ENCODE results near the gene BARX2.

The BARX2 gene

DNA sequence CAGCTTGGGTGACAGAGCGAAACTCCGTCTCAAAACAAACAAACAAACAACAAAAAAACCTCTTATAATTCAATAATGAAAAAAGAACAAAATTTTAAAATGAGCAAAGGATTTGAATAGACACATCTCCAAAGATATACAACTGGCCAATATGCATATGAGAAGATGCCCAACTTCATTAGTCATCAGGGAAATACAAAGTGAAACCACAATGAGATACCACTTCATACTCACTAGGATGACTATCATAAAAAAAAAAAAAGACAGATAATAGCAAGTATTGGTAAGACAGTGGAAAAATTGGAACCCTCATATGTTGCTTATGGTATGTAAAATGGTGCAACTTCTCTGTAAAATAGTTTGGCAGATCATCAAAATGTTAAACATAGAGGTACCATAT is 28.7 kb upstream of the BARX2 start:
- no peaks in the 10 kb centered on the region for H3K4me1 ChIP-seq (ENCODE audit: insufficient read depth, low read length)
- H3K79me2 ChIP-seq (ENCODE audit: insufficient read depth, low read length) = no peaks in the 10 kb centered on the region
- no peak overlapping the region for H3K4me3 ChIP-seq (ENCODE audit: low read depth in 1 of 2, low read length in 2 of 2)
- no peaks in the 10 kb centered on the region for H3K36me3 ChIP-seq (ENCODE audit: insufficient read depth, low read length)
- no peak overlapping the region for H3K9ac ChIP-seq (ENCODE audit: low read depth, low read length)
- no peaks in the 10 kb centered on the region for H3K9me3 ChIP-seq (ENCODE audit: insufficient read depth, low read length, severe bottlenecking)
- DNase-seq (no peak), ATAC-seq (ENCODE audit: insufficient read depth, low read depth) (no peak)
- H3K27me3 ChIP-seq (ENCODE audit: insufficient read depth, low read length, poor library complexity) = peaks cover 3% of the 10 kb centered on the region
- no peak overlapping the region for H2AFZ ChIP-seq (ENCODE audit: low read depth, low read length)
- no peak overlapping the region for H3K4me2 ChIP-seq (ENCODE audit: insufficient read depth, low read length)
- TF ChIP-seq, protein P1, sequence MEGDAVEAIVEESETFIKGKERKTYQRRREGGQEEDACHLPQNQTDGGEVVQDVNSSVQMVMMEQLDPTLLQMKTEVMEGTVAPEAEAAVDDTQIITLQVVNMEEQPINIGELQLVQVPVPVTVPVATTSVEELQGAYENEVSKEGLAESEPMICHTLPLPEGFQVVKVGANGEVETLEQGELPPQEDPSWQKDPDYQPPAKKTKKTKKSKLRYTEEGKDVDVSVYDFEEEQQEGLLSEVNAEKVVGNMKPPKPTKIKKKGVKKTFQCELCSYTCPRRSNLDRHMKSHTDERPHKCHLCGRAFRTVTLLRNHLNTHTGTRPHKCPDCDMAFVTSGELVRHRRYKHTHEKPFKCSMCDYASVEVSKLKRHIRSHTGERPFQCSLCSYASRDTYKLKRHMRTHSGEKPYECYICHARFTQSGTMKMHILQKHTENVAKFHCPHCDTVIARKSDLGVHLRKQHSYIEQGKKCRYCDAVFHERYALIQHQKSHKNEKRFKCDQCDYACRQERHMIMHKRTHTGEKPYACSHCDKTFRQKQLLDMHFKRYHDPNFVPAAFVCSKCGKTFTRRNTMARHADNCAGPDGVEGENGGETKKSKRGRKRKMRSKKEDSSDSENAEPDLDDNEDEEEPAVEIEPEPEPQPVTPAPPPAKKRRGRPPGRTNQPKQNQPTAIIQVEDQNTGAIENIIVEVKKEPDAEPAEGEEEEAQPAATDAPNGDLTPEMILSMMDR (IDR thresholded peaks at IDR 0.05; ENCODE audit: borderline replicate concordance, extremely low read depth, low read length, poor library complexity, severe bottlenecking) = no peak
- no peak for TF ChIP-seq EZH2 (IDR thresholded peaks at IDR 0.05; ENCODE audit: borderline replicate concordance, low read depth, low read length, severe bottlenecking)
- H3K27ac ChIP-seq (ENCODE audit: low read length) = no peak overlapping the region
- no peaks in the 10 kb centered on the region for H4K20me1 ChIP-seq (ENCODE audit: insufficient read depth, low read length)

DNA sequence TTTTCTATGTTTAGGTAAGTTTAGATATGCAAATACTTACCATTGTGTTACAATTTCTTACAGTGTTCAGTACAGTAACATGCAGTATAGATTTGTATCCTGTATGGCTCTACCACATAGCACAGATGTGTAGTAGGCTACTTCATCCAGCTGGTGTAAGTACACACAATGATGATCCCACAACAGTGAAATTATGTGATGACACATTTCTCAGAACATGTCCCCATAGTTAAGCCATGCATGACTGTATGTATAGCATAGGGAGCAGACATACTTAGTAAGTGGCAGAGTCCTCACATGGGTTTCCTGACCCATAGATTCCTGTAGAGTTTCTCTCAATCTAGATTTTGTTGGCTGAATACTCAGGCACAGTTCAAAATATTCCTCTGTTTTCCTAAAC is 26.8 kb upstream of the BARX2 start:
- ATAC-seq (ENCODE audit: insufficient read depth, low read depth) (no peak), DNase-seq (no peak)
- Histone ChIP-seq H3K9me3 (ENCODE audit: insufficient read depth, low read length, severe bottlenecking) (no peaks in the 10 kb centered on the region), H4K20me1 (ENCODE audit: insufficient read depth, low read length) (no peaks in the 10 kb centered on the region), H3K27ac (ENCODE audit: low read length) (no peak overlapping the region), H3K27me3 (ENCODE audit: insufficient read depth, low read length, poor library complexity) (peaks cover 10% of the 10 kb centered on the region), H3K79me2 (ENCODE audit: insufficient read depth, low read length) (no peaks in the 10 kb centered on the region), H3K9ac (ENCODE audit: low read depth, low read length) (no peak overlapping the region), H3K4me2 (ENCODE audit: insufficient read depth, low read length) (no peak overlapping the region), H3K36me3 (ENCODE audit: insufficient read depth, low read length) (no peaks in the 10 kb centered on the region), H3K4me1 (ENCODE audit: insufficient read depth, low read length) (no peaks in the 10 kb centered on the region), H3K4me3 (ENCODE audit: low read depth in 1 of 2, low read length in 2 of 2) (no peak overlapping the region), H2AFZ (ENCODE audit: low read depth, low read length) (no peak overlapping the region)
- TF ChIP-seq, protein P1 (IDR thresholded peaks at IDR 0.05; ENCODE audit: borderline replicate concordance, extremely low read depth, low read length, poor library complexity, severe bottlenecking) = no peak
- TF ChIP-seq EZH2 (IDR thresholded peaks at IDR 0.05; ENCODE audit: borderline replicate concordance, low read depth, low read length, severe bottlenecking) = no peak

DNA sequence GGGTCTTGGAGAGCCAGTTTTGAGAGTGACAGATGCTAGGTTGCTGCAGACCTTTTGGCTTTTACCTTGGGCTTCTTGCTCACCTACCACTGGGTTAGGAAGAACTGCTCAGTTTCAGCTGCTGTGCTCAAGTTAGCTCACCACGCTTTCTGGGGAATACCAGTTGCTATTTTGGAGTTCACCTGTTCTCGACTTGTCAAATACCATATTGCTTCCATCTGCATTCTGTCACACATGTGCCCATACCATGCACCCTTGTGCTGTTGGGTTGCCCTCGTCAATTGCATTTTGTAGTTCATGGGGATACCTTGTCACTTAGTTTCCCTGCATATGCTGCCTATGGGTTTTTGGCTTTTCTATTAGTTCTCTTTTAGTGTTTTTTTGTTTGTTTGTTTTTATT is 23.0 kb upstream of the BARX2 start:
- ATAC-seq (ENCODE audit: insufficient read depth, low read depth) (no peak), DNase-seq (no peak)
- Histone ChIP-seq H3K4me1 (ENCODE audit: insufficient read depth, low read length) (no peaks in the 10 kb centered on the region), H4K20me1 (ENCODE audit: insufficient read depth, low read length) (no peaks in the 10 kb centered on the region; the same call in 1 of the 2 replicates), H3K79me2 (ENCODE audit: insufficient read depth, low read length) (no peaks in the 10 kb centered on the region), H3K27ac (ENCODE audit: low read length) (no peak overlapping the region), H2AFZ (ENCODE audit: low read depth, low read length) (no peak overlapping the region), H3K4me3 (ENCODE audit: low read depth in 1 of 2, low read length in 2 of 2) (no peak overlapping the region), H3K27me3 (ENCODE audit: insufficient read depth, low read length, poor library complexity) (peaks cover 21% of the 10 kb centered on the region), H3K9me3 (ENCODE audit: insufficient read depth, low read length, severe bottlenecking) (no peaks in the 10 kb centered on the region), H3K36me3 (ENCODE audit: insufficient read depth, low read length) (no peaks in the 10 kb centered on the region), H3K9ac (ENCODE audit: low read depth, low read length) (no peak overlapping the region), H3K4me2 (ENCODE audit: insufficient read depth, low read length) (no peak overlapping the region)
- no peak for TF ChIP-seq EZH2 (IDR thresholded peaks at IDR 0.05; ENCODE audit: borderline replicate concordance, low read depth, low read length, severe bottlenecking)
- TF ChIP-seq, protein P1 (IDR thresholded peaks at IDR 0.05; ENCODE audit: borderline replicate concordance, extremely low read depth, low read length, poor library complexity, severe bottlenecking) = no peak

DNA sequence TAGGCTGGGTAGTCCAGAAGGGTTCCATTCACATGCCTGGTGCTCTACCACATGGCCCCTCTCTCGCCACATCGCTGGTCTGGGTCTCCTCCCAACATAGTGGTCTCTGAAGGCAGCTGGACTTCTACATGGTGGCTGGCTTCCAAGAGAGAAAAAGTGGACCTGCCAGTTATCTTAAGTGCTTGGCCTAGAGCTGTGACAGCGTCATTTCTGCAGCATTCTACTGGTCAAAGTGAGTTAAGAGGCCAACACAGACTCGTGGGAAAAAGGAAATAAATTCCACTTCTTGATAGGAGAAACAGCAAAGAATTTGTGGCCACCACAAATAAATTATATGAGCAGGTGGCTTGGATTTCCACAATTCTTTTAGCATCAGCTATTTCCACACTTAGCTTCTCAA is 21.0 kb upstream of the BARX2 start:
- ATAC-seq (ENCODE audit: insufficient read depth, low read depth) (no peak), DNase-seq (no peak)
- Histone ChIP-seq H3K27ac (ENCODE audit: low read length) (no peak overlapping the region), H3K9me3 (ENCODE audit: insufficient read depth, low read length, severe bottlenecking) (no peaks in the 10 kb centered on the region), H3K4me3 (ENCODE audit: low read depth in 1 of 2, low read length in 2 of 2) (no peak overlapping the region), H4K20me1 (ENCODE audit: insufficient read depth, low read length) (no peaks in the 10 kb centered on the region; the same call in 1 of the 2 replicates), H2AFZ (ENCODE audit: low read depth, low read length) (no peak overlapping the region), H3K36me3 (ENCODE audit: insufficient read depth, low read length) (no peaks in the 10 kb centered on the region), H3K27me3 (ENCODE audit: insufficient read depth, low read length, poor library complexity) (peaks cover 21% of the 10 kb centered on the region), H3K4me1 (ENCODE audit: insufficient read depth, low read length) (no peaks in the 10 kb centered on the region), H3K9ac (ENCODE audit: low read depth, low read length) (no peak overlapping the region), H3K4me2 (ENCODE audit: insufficient read depth, low read length) (no peak overlapping the region), H3K79me2 (ENCODE audit: insufficient read depth, low read length) (no peaks in the 10 kb centered on the region)
- TF ChIP-seq, protein P1 (IDR thresholded peaks at IDR 0.05; ENCODE audit: borderline replicate concordance, extremely low read depth, low read length, poor library complexity, severe bottlenecking) = no peak
- no peak for TF ChIP-seq EZH2 (IDR thresholded peaks at IDR 0.05; ENCODE audit: borderline replicate concordance, low read depth, low read length, severe bottlenecking)
